ENCODE measurements around the gene NHERF2. TPM values are rescaled to one million over a fixed set of nuclear protein-coding genes. Genes with fewer than 3 reads are reported as not detected.

NHERF2 gene
- total RNA-seq, 6 experiments from 2014 or later: 129 to 284 (median 186) TPM

DNA sequence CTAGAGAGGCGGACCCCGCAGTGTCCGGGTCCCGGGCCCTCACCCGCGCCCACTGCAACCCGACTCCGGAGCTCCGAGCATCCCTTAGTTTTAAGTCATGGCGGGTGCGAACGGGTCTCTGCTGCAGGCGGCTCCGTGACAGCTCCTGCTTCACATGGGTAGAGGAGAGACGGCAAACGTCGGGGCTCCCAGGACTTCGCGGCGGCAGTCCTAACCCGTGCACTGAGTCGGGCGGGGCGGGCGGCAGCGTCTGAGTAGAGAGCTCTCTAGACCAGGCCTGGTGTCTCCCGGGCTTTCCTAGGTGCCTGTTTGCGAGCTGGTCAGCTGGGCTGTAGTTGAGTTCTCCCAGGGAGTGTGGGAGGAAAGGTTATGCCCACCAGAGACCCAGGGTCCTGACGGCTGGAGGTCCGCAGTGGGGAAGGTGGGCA lies 21.4 kb downstream of the NHERF2 start:
- peak overlapping the region in 2 of 3 donors; percentile 58 to 61 for H3K27ac ChIP-seq
- TF ChIP-seq, protein P1, sequence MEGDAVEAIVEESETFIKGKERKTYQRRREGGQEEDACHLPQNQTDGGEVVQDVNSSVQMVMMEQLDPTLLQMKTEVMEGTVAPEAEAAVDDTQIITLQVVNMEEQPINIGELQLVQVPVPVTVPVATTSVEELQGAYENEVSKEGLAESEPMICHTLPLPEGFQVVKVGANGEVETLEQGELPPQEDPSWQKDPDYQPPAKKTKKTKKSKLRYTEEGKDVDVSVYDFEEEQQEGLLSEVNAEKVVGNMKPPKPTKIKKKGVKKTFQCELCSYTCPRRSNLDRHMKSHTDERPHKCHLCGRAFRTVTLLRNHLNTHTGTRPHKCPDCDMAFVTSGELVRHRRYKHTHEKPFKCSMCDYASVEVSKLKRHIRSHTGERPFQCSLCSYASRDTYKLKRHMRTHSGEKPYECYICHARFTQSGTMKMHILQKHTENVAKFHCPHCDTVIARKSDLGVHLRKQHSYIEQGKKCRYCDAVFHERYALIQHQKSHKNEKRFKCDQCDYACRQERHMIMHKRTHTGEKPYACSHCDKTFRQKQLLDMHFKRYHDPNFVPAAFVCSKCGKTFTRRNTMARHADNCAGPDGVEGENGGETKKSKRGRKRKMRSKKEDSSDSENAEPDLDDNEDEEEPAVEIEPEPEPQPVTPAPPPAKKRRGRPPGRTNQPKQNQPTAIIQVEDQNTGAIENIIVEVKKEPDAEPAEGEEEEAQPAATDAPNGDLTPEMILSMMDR (IDR thresholded peaks at IDR 0.05): no peak
- TF ChIP-seq POLR2A (IDR thresholded peaks at IDR 0.05): no peak
- peak; percentile 0 to 7 (median 2) for ATAC-seq
- peak overlapping the region; percentile 79 to 100 (median 98) for H3K4me3 ChIP-seq
- H3K36me3 ChIP-seq: peaks cover 0 to 31% (median 0%) of the 10 kb centered on the region in 4 donors
- intact Hi-C loops (cut with DNase I): no loop called here
- no peaks in the 10 kb centered on the region for H3K9me3 ChIP-seq
- peaks cover 0 to 25% (median 10%) of the 10 kb centered on the region in 4 donors for H3K4me1 ChIP-seq
- 6% methylated on average over 9 of the region's 30 CpGs for WGBS (ENCODE audit: insufficient coverage, low coverage, low lambda C conversion rate, missing lambda C conversion rate)
- no peaks in the 10 kb centered on the region for H3K27me3 ChIP-seq
- no peak for DNase-seq

DNA sequence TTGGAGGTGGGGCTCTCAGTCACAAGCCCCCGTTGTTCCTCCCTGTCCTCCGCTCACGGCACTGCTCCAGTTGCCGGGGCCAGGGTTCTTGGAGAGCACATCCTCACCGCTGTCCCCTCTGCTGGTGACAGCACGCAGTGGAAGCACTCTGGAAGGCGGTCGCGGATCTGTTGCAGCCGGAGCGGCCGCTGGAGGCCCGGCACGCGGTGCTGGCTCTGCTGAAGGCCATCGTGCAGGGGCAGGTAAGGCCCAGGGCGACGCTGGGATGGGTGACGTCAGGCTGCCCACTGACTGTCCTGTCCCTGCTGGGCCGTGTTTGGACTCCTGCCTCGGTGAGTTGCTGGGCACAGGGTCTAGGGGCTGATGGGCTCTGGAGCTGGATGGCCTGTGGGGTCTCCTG lies 26.5 kb downstream of the NHERF2 start:
- Histone ChIP-seq H3K27me3 (no peaks in the 10 kb centered on the region), H3K27ac (no peak overlapping the region), H3K4me3 (no peak overlapping the region), H3K36me3 (peaks cover 0 to 56% (median 5%) of the 10 kb centered on the region in 4 donors), H3K4me1 (peaks cover 0 to 10% (median 4%) of the 10 kb centered on the region in 4 donors), H3K9me3 (no peaks in the 10 kb centered on the region)
- WGBS (ENCODE audit: insufficient coverage, low coverage, low lambda C conversion rate, missing lambda C conversion rate): no CpG with 5 or more reads among the region's 21 CpGs
- DNase-seq (no peak), ATAC-seq (no peak)
- intact Hi-C loops (cut with DNase I): no loop called here
- TF ChIP-seq POLR2A (IDR thresholded peaks at IDR 0.05): no peak
- TF ChIP-seq, protein P1 (IDR thresholded peaks at IDR 0.05): no peak

DNA sequence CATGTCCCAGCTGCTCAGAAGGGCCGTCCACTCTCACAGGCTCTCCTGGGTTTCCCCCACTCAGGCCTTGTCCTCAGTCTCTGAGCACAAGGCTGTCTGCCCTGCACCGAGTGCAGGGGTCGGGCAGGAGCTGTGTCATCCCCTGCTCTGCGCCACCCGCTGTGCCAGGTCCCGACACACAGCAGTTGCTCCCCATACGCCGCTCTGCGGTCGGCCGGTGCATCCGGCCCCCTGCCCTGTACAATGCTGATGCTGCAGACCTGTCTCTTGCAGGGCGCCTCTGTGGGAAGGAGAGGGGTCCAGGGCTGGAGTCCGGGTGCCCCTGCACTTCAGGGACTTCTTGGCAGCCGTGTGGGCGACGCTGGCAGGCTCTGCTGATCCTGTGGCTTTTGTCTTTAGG lies 27.2 kb downstream of the NHERF2 start:
- Histone ChIP-seq H3K4me3 (no peak overlapping the region), H3K27ac (no peak overlapping the region), H3K36me3 (peaks cover 0 to 56% (median 5%) of the 10 kb centered on the region in 4 donors), H3K4me1 (peaks cover 0 to 4% (median 2%) of the 10 kb centered on the region in 4 donors), H3K9me3 (no peaks in the 10 kb centered on the region), H3K27me3 (no peaks in the 10 kb centered on the region)
- WGBS (ENCODE audit: insufficient coverage, low coverage, low lambda C conversion rate, missing lambda C conversion rate): no CpG with 5 or more reads among the region's 17 CpGs
- TF ChIP-seq POLR2A (IDR thresholded peaks at IDR 0.05): no peak
- TF ChIP-seq, protein P1 (IDR thresholded peaks at IDR 0.05): no peak
- no peak for ATAC-seq
- intact Hi-C loops (cut with DNase I): no loop called here
- no peak for DNase-seq

DNA sequence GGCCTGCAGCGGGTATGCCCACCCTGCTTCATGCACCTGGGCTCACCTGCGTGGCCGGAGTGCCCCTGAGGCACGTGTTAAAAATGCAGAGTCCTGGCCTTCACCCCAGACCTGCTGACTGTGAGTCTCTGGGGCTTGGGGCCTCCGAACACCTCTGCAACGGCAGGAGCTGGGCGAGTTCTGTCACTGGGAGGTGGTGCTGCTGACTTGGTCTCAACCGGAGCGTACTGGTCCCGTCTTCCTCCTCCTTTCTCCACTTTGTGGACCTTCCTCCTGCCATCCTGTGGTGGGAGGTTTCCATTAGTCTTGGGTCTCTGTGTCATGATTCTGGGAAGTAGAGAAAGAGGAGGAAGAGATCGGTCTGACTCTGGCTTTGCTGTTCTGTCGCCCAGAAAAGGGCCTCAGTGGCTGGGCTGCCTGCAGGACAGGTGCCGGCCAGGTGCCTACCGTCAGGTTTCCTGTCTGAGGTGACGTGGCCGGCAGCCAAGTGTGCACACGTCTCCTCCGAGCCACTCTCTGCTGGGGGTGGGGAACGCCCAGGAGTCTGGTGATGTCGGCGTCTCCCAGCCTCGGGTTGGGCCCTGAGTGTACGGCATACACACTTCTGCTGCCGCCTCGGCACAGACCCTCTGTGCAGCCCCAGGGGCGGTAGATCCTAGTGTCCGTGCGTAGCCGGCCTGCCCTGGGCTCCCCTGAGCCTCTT lies 28.0 kb downstream of the NHERF2 start:
- 50% methylated on average over 3 of the region's 29 CpGs for WGBS (ENCODE audit: insufficient coverage, low coverage, low lambda C conversion rate, missing lambda C conversion rate)
- no peak overlapping the region for H3K27ac ChIP-seq
- intact Hi-C loops (cut with DNase I): no loop called here
- peak in 1 of 4 donors; percentile 27 for ATAC-seq
- H3K9me3 ChIP-seq: no peaks in the 10 kb centered on the region
- H3K36me3 ChIP-seq: peaks cover 0 to 56% (median 5%) of the 10 kb centered on the region in 4 donors
- DNase-seq: no peak
- H3K4me1 ChIP-seq: no peaks in the 10 kb centered on the region
- TF ChIP-seq, protein P1 (IDR thresholded peaks at IDR 0.05): no peak
- no peak for TF ChIP-seq POLR2A (IDR thresholded peaks at IDR 0.05)
- H3K27me3 ChIP-seq: no peaks in the 10 kb centered on the region
- no peak overlapping the region for H3K4me3 ChIP-seq
